HL-60/S4 treated with phorbol 12-myristate 13-acetate at 8.2 ng/mL for 4 days and 3 days (cell line): ENCODE results near the gene TMSB10.

Source experiments
- in situ Hi-C: fragments of 300-500 bp; cut with MboI; formaldehyde crosslinking; loops from 2 replicates; pipeline ENCODE4 v1.15.0; 2022; ENCODE audit warnings: low sequenced_read_pairs

Gene TMSB10

DNA sequence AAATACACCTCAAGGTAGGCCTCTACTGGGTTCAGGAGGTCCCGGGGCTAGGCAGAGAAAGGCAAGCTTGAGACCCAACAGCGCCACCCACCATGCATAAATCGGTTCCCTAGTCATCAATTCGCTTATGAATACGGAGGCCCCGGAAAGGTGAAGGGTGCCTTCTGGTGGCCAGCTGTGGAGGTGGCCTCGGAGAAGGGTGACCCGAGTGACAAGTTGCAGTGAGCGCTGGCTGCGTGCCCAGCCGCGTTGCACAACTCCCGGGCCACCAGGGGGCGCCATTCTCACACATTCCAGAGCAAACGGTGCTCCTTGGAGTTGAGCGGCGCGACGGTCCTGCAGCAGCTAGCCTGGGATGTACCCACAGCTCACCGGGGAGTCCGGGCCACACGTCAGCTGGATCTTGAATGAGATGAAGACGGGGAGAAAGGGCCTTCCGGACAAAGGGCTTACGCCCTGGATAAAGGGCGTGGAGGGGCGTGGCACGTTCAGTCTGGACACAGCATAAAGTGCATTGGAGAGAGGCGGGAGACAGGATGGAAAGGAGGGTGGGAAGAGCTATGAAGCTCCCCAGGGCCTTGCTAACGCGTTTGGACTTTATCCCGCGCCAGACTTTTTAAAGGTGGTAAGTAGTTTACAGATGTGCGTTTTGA is 20.4 kb downstream of the TMSB10 start:
- in situ Hi-C loops: loop anchor here (25.0 kb wide), 1 partner anchor 386 kb away; no protein-coding TSS in a partner anchor

DNA sequence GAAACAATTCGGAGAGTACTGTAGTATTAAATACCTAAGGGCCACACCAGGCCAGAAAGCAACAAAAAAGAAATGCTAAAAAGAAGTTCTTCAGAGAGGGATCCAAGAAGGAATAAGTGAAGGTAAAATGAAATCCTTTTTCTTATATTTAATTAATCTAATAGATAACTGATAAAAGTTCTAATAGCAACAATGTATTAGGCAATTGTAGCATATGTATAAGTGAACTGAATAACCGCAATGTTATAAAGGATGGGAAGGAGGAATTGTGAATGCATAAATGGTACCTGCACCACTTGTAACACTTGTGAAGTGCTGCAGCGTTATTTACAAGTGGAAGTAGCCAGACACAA is 21.8 kb downstream of the TMSB10 start:
- in situ Hi-C loops: loop anchor here (25.0 kb wide), 1 partner anchor 385 kb away; no protein-coding TSS in a partner anchor

DNA sequence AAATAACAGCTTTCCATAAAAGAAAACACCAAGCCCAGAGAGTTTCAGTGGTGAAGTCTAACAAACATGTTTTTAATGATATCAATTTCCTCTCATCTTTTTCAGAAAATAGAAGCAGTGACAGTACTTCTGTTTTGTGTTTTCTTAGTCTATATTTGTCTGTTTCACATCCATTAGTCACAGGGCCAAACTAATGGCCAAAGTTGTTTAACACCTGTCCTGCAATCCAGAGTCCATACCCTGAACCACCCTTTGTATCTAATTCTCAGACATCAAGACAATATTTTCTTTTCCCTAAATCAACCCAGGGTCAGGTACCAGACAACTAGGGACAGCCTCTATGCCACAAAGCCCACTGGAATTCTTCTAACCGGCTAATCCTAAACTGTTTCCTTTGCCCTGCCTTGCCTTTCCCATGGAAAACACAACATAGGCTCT is 25.9 kb downstream of the TMSB10 start:
- in situ Hi-C loops: loop anchor here (25.0 kb wide), 1 partner anchor 381 kb away; no protein-coding TSS in a partner anchor

DNA sequence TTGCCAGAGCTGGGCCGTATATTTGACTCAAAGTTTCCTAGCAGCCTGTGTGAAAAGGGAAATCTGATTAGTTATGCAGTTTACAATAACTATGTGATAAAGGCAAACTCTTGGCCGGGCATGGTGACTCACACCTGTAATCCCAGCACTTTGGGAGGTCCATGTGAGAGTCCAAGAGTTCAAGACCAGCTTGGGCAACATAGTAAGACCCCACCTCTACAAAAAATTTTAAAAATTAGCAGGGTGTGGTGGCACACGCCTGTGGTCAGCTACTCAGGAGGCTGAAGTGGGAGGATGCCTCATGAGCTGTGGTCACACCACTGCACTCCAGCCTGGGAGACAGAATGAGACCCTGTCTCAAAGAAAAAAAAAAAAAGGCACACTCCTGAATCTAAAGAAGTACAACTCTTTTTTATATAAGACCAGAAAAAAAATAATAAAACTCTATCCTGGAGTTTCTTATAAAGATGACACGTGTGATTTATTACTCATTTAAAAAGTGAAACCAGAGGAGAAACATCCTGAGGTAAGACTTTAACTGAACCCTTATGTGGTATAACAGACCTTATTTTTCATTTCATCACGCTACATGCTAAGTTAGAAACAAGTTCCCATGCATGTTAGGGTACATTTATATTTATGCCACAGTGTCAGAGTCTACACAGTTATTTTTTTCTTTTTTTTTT is 32.9 kb downstream of the TMSB10 start:
- in situ Hi-C loops: loop anchor here (25.0 kb wide), 1 partner anchor 374 kb away; no protein-coding TSS in a partner anchor

GRCh38 chr2:84939426-84940087 is 34.1 kb downstream of the TMSB10 start:
- in situ Hi-C loops: loop anchor here (25.0 kb wide), 1 partner anchor 373 kb away; no protein-coding TSS in a partner anchor

GRCh38 chr2:84940088-84940470 is 34.6 kb downstream of the TMSB10 start:
- in situ Hi-C loops: loop anchor here (25.0 kb wide), 1 partner anchor 372 kb away; no protein-coding TSS in a partner anchor

DNA sequence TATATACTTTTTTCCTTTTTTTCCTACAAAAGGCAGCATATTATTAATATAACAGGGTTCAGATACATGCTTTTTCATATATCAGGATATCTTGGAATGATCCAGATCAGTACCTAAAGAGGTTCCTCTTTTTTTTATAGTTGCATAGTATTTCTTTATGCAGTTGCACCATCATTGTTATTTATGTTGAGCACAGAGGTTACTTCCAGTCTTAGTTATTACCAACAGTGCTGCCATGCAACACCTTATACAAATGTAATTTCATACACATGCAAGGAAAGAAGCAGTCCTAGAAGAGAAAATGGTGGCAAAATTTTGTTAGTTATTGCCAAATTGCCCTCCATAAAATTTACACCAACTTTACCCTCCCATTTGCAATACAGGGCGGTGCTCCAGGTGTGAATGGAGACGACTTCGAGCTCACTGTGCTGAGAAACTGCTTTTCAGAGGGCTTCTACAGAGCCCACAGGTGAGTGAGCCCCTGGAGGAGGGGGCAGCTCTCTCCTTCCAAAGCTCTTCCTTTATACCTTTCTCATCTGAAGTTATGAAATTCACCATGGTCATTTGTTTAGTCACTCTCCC is 35.5 kb downstream of the TMSB10 start:
- in situ Hi-C loops: loop anchor here (25.0 kb wide), 1 partner anchor 371 kb away; no protein-coding TSS in a partner anchor

- in situ Hi-C loops: loop anchor here (25.0 kb wide), 1 partner anchor 370 kb away; no protein-coding TSS in a partner anchor
Observed at GRCh38 chr2:84942166-84942565, 36.7 kb downstream of the TMSB10 start.

GRCh38 chr2:84942964-84943421 is 37.5 kb downstream of the TMSB10 start:
- in situ Hi-C loops: loop anchor here (25.0 kb wide), 1 partner anchor 369 kb away; no protein-coding TSS in a partner anchor

DNA sequence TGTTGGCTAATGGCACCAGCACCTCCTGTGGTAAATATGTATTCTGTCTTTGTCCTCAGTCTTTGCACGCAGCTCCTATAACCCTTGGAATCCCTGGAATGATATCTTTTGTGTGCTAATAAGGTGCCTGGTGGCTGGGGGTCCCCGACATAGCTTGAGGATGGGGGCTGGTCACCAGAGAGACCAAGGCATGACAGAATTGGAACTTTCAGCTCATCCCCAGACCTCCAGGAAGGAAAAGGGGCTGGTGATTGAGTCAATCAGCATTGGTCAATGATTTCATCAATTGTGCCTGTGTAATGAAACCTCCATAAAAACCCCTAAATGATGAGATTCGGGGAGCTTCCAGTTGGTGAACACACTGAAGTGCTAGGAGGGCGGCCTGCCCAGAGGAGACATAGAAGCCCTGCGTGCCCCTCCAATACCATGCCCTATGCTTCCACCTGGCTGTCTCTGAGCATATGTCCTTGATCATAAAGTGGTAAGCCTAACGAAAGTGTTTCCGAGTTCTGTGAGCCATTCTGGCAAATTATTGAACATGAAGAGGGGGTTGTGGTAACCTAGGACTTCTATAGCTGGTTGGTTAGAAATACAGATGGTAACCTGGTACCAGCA is 38.9 kb downstream of the TMSB10 start:
- in situ Hi-C loops: loop anchor here (25.0 kb wide), 1 partner anchor 368 kb away; no protein-coding TSS in a partner anchor

DNA sequence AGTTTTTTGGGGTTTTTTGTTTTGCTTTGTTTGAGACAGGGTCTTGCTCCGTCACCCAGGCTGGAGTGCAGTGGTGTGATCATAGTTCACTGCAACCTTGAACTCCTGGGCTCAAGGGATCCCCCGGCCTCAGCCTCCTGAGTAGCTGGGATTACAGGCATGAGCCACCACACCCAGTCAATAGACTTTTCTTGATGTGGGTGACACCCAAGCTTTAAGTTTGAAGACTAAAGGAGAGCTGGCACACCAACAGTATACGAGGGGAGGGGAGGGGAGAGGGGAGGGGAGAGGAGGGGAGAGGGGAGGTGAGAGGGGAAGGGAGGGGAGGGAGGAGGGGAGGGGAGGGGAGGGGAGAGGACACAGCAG is 40.4 kb downstream of the TMSB10 start:
- in situ Hi-C loops: loop anchor here (25.0 kb wide), 1 partner anchor 366 kb away; no protein-coding TSS in a partner anchor

DNA sequence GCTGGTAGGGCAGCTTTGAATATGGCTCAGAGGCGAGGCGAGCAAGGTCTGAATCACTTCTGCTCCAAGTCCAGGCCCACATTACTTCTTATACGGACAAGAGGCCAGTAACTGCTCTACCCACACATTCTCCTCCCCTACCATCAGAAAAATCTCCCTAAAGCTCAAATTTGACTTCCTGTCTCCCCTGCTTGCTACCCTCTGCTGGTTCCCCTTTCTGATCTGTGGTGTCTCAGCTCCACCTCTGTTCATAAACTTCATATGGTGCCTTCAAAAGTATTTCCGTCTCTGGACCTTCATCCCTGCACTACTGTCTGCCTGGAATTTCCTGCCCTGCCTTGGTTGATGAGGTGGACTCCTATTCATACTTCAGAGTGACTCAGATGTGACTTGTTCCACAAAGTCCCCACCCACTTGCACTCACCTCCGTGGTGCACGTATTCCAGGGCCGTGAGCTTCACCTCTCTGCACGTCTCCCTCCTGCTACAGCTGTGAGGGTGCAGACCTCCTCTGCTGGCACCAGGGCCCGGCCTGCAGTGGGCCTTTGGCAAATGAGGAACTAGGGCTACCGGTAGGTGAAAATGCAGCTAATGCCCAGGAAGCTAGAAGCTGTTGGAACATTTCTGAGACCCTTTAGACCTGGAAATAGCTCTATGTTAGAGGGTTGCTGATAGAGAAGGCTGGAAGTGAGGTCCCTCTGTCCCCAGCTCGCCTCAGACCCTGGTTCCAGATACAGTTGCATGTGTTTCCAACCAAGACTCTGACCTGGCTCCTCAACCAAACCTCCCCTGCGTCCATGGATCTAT is 41.0 kb downstream of the TMSB10 start:
- in situ Hi-C loops: loop anchor here (25.0 kb wide), 1 partner anchor 366 kb away; no protein-coding TSS in a partner anchor

DNA sequence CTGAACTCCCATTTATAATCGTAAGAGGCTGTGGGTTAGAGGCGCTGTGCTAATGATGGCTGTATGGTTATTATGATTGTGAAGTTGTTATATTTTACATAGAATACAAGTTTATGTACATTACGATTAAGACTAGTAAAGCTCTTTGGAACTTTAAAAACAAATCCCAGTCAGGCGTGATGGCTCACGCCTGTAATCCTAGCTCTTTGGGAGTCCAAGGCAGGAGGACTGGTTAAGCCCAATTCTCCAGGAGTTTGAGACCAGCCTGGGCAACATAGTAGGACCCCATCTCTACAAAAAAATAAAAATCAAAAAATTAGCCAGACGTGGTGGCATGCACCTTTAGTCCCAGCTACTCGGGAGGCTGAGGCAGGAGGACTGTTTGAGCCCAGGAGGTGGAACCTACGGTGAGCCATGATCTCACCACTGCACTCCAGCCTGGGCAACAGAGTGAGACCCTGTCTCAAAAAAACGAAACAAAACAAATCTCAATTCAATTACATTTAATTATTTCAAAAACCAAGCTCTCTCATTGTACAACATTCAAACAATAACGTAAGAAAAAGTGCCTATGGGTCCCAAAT is 41.6 kb downstream of the TMSB10 start:
- in situ Hi-C loops: loop anchor here (25.0 kb wide), 1 partner anchor 365 kb away; no protein-coding TSS in a partner anchor

GRCh38 chr2:84953535-84953934 is 48.1 kb downstream of the TMSB10 start:
- in situ Hi-C loops: no loop called here

DNA sequence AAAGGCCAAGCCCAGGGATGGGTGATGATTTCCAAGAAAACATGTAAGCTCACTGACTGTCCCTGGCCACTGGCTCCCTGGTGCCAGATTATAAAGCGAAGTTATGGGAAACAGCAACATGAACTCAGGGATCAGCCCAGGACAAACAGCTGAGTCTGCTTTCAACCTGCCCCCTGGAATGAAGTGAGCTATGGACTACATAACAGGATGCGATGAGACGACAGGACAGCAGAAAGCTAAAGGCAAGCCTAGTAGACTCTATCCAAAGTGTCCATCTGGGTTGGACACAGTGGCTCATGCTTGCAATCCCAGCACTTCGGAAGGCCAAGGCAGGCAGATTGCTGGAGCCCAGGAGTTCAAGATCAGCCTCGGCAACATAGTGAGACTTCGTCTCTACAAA is 48.9 kb downstream of the TMSB10 start:
- in situ Hi-C loops: no loop called here
